ENCODE results near the gene RELB. TPM values are rescaled to one million over a fixed set of nuclear protein-coding genes. Genes with fewer than 3 reads are reported as not detected.

Gene RELB
- total and polyA plus RNA-seq, 9 of the 15 experiments (the other 6 are each of a cell fraction or from before 2014, with no cell fraction given): 0.15 to 1.1 (median 0.28) TPM; not detected in 2

DNA sequence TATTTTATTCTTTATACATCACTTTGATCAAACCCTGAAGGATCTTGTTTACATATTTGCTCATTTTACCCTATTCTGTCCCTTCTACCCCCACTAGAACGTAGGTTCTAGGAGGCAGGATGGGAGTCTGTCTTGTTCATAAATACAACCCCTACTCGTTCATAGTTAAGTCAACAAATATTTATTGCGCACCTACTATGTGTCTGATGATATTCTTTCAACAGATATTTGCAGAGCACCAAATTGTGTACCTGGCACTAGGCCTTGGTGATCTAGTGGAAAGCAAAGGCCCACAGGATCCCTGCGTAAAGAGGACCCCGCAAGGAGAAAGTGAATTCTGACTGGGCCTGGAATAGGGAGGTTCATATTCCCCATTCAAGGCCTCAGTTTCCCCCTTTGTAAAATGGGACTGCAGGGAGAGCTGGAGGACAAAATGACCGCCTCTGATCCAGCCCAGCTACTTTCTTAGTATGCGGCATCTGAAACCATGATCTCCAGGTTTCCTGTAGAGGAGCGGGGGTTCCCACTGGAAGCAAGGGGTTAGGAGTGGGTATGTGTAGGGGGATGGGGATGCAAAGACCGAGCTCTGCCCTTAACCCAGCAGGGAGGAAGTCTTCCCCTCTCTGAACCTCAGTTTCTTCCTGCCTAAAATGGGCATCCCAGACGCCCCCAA lies 77.3 kb downstream of the RELB start (continued):
- TF ChIP-seq, protein P1, sequence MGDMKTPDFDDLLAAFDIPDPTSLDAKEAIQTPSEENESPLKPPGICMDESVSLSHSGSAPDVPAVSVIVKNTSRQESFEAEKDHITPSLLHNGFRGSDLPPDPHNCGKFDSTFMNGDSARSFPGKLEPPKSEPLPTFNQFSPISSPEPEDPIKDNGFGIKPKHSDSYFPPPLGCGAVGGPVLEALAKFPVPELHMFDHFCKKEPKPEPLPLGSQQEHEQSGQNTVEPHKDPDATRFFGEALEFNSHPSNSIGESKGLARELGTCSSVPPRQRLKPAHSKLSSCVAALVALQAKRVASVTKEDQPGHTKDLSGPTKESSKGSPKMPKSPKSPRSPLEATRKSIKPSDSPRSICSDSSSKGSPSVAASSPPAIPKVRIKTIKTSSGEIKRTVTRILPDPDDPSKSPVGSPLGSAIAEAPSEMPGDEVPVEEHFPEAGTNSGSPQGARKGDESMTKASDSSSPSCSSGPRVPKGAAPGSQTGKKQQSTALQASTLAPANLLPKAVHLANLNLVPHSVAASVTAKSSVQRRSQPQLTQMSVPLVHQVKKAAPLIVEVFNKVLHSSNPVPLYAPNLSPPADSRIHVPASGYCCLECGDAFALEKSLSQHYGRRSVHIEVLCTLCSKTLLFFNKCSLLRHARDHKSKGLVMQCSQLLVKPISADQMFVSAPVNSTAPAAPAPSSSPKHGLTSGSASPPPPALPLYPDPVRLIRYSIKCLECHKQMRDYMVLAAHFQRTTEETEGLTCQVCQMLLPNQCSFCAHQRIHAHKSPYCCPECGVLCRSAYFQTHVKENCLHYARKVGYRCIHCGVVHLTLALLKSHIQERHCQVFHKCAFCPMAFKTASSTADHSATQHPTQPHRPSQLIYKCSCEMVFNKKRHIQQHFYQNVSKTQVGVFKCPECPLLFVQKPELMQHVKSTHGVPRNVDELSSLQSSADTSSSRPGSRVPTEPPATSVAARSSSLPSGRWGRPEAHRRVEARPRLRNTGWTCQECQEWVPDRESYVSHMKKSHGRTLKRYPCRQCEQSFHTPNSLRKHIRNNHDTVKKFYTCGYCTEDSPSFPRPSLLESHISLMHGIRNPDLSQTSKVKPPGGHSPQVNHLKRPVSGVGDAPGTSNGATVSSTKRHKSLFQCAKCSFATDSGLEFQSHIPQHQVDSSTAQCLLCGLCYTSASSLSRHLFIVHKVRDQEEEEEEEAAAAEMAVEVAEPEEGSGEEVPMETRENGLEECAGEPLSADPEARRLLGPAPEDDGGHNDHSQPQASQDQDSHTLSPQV (IDR thresholded peaks at IDR 0.05): no peak
- no peak for TF ChIP-seq ZNF76 (CRISPR knock-in tag; IDR thresholded peaks at IDR 0.05; ENCODE audit: borderline replicate concordance)
- 0 out of 2 replicates have a peak, but pooled peaks have one; percentile 57 for TF ChIP-seq ADNP (tag; IDR thresholded peaks at IDR 0.05)
- TF ChIP-seq, protein P2, sequence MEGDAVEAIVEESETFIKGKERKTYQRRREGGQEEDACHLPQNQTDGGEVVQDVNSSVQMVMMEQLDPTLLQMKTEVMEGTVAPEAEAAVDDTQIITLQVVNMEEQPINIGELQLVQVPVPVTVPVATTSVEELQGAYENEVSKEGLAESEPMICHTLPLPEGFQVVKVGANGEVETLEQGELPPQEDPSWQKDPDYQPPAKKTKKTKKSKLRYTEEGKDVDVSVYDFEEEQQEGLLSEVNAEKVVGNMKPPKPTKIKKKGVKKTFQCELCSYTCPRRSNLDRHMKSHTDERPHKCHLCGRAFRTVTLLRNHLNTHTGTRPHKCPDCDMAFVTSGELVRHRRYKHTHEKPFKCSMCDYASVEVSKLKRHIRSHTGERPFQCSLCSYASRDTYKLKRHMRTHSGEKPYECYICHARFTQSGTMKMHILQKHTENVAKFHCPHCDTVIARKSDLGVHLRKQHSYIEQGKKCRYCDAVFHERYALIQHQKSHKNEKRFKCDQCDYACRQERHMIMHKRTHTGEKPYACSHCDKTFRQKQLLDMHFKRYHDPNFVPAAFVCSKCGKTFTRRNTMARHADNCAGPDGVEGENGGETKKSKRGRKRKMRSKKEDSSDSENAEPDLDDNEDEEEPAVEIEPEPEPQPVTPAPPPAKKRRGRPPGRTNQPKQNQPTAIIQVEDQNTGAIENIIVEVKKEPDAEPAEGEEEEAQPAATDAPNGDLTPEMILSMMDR (IDR thresholded peaks at IDR 0.05 in 2 of 3, conservative IDR thresholded peaks at IDR 0.05 in 1 of 3; ENCODE audit: insufficient read depth in 2 of 3, low read depth in 1 of 3, low read length in 3 of 3): 0 out of 6 replicates have a peak, but pooled peaks of 1 of the 3 experiments have one; percentile 22
- TF ChIP-seq KDM1A (IDR thresholded peaks at IDR 0.05): 0 out of 4 replicates have a peak, but pooled peaks of 1 of the 2 experiments have one; percentile 55
- TF ChIP-seq GABPA (tag; conservative IDR thresholded peaks at IDR 0.05; ENCODE audit: low read depth): 0 out of 2 replicates have a peak, but pooled peaks have one; percentile 61
- TF ChIP-seq TRIM28 (IDR thresholded peaks at IDR 0.05): no peak
- no peak for TF ChIP-seq SNRNP70 (optimal IDR thresholded peaks at IDR 0.05; ENCODE audit: low read depth, low read length)
- no peak for TF ChIP-seq CSDE1 (IDR thresholded peaks at IDR 0.05)
- TF ChIP-seq MXI1 (IDR thresholded peaks at IDR 0.05; ENCODE audit: low read depth, low read length): no peak
- no peak for TF ChIP-seq SRSF9 (IDR thresholded peaks at IDR 0.05; ENCODE audit: borderline replicate concordance, low read depth, low read length)
- TF ChIP-seq, protein P3, sequence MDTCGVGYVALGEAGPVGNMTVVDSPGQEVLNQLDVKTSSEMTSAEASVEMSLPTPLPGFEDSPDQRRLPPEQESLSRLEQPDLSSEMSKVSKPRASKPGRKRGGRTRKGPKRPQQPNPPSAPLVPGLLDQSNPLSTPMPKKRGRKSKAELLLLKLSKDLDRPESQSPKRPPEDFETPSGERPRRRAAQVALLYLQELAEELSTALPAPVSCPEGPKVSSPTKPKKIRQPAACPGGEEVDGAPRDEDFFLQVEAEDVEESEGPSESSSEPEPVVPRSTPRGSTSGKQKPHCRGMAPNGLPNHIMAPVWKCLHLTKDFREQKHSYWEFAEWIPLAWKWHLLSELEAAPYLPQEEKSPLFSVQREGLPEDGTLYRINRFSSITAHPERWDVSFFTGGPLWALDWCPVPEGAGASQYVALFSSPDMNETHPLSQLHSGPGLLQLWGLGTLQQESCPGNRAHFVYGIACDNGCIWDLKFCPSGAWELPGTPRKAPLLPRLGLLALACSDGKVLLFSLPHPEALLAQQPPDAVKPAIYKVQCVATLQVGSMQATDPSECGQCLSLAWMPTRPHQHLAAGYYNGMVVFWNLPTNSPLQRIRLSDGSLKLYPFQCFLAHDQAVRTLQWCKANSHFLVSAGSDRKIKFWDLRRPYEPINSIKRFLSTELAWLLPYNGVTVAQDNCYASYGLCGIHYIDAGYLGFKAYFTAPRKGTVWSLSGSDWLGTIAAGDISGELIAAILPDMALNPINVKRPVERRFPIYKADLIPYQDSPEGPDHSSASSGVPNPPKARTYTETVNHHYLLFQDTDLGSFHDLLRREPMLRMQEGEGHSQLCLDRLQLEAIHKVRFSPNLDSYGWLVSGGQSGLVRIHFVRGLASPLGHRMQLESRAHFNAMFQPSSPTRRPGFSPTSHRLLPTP (IDR thresholded peaks at IDR 0.05; ENCODE audit: borderline replicate concordance, extremely low read depth, insufficient read length): no peak
- TF ChIP-seq KHSRP (IDR thresholded peaks at IDR 0.05): no peak
- TF ChIP-seq, protein P4, sequence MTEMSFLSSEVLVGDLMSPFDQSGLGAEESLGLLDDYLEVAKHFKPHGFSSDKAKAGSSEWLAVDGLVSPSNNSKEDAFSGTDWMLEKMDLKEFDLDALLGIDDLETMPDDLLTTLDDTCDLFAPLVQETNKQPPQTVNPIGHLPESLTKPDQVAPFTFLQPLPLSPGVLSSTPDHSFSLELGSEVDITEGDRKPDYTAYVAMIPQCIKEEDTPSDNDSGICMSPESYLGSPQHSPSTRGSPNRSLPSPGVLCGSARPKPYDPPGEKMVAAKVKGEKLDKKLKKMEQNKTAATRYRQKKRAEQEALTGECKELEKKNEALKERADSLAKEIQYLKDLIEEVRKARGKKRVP (CRISPR knock-in tag; IDR thresholded peaks at IDR 0.05): no peak
- TF ChIP-seq CBX5 (IDR thresholded peaks at IDR 0.05; ENCODE audit: borderline replicate concordance, low read depth): no peak

Measured in K562 (cell line).